CD14-positive monocyte (primary cell): ENCODE measurements around the gene MRPS30. TPM values are rescaled to one million over a fixed set of nuclear protein-coding genes. Genes with fewer than 3 reads are reported as not detected.
A peak's percentile ranks its signal among the peaks of the same experiment; 100 is the strongest.

Experiments used
- DNase-seq, 3 donors: peaks; one replicate each; pipeline ENCODE4 v3.0.0-alpha.2; 2011 to 2022
- H2AFZ ChIP-seq: 2 replicates; pipeline ENCODE4 v1.6.0; 2012; ENCODE audit warnings: mild to moderate bottlenecking, low read depth, low read length, inconsistent platforms; ENCODE audit not compliant: insufficient read depth, poor library complexity, severe bottlenecking
- H3K27ac ChIP-seq, 2 donors: 1 replicate in 1 of 2; 2 replicates in 1 of 2; pipeline ENCODE4 v1.5.1; 2012 to 2013; ENCODE audit warnings: low read length in 2 of 2, control low read depth in 1 of 2, inconsistent platforms in 1 of 2, low read depth in 1 of 2, mild to moderate bottlenecking in 1 of 2
- H3K27me3 ChIP-seq, 2 donors: one replicate each; pipeline versions ENCODE4 v1.6.0 to v1.6.1; 2011 to 2013; ENCODE audit warnings: low read length in 2 of 2; ENCODE audit not compliant: control insufficient read depth in 2 of 2, insufficient read depth in 2 of 2
- H3K36me3 ChIP-seq, 2 donors: replicated peaks in 1 of 2; 1 replicate in 1 of 2; 2 replicates in 1 of 2; pipeline versions ENCODE4 v1.5.1 to v1.6.1; 2012 to 2013; ENCODE audit warnings: low read length in 2 of 2, control low read depth in 1 of 2, inconsistent platforms in 1 of 2, mild to moderate bottlenecking in 1 of 2; ENCODE audit not compliant: insufficient read depth in 2 of 2, control insufficient read depth in 1 of 2
- H3K4me1 ChIP-seq, 2 donors: 1 replicate in 1 of 2; 2 replicates in 1 of 2; pipeline versions ENCODE4 v1.5.1 to v1.6.1; 2012 to 2013; ENCODE audit warnings: low read length in 2 of 2, control low read depth in 1 of 2, inconsistent platforms in 1 of 2, mild to moderate bottlenecking in 1 of 2, moderate library complexity in 1 of 2; ENCODE audit not compliant: insufficient read depth in 2 of 2, control insufficient read depth in 1 of 2
- H3K4me2 ChIP-seq: replicated peaks from 2 replicates; pipeline ENCODE3; 2012; ENCODE audit warnings: low read length, moderate library complexity, mild to moderate bottlenecking; ENCODE audit not compliant: poor library complexity, severe bottlenecking; ENCODE audit errors: extremely low read depth
- H3K4me3 ChIP-seq, 3 experiments: fragments of 200-600 bp in 1 of 3; sonication (generic) in 1 of 3; replicated peaks in 1 of 3; 1 replicate in 2 of 3; 2 replicates in 1 of 3; pipeline ENCODE4 v1.5.1; 2011 to 2013; ENCODE audit warnings: low read length in 3 of 3, mild to moderate bottlenecking in 3 of 3, control low read depth in 2 of 3, low read depth in 2 of 3, inconsistent platforms in 1 of 3, moderate library complexity in 1 of 3
- H3K79me2 ChIP-seq: 2 replicates; pipeline ENCODE4 v1.6.0; 2012; ENCODE audit warnings: mild to moderate bottlenecking, control low read depth, inconsistent platforms, low read length, moderate library complexity; ENCODE audit not compliant: insufficient read depth
- H3K9ac ChIP-seq: 2 replicates; pipeline ENCODE4 v1.6.0; 2017; ENCODE audit warnings: low read length, mild to moderate bottlenecking; ENCODE audit not compliant: insufficient read depth, poor library complexity, severe bottlenecking
- H3K9me3 ChIP-seq, 2 donors: replicated peaks in 1 of 2; 1 replicate in 1 of 2; 2 replicates in 1 of 2; pipeline versions ENCODE4 v1.5.1 to v1.6.1; 2012 to 2013; ENCODE audit warnings: low read length in 2 of 2, control low read depth in 1 of 2; ENCODE audit not compliant: control insufficient read depth in 1 of 2, insufficient read depth in 1 of 2
- H4K20me1 ChIP-seq: 2 replicates; pipeline ENCODE4 v1.6.0; 2012; ENCODE audit warnings: mild to moderate bottlenecking, low read length, control low read depth, moderate library complexity; ENCODE audit not compliant: insufficient read depth
- H3K27ac Mint-ChIP-seq, 7 donors: one replicate each; pipeline ENCODE4 v1.8.0; 2020; ENCODE audit warnings: mild to moderate bottlenecking in 7 of 7, mixed read lengths in 7 of 7, moderate library complexity in 6 of 7, inconsistent platforms in 2 of 7
- H3K27me3 Mint-ChIP-seq, 3 donors: one replicate each; pipeline ENCODE4 v1.8.0; 2021 to 2022; ENCODE audit warnings: low read depth in 3 of 3, mild to moderate bottlenecking in 3 of 3, mixed read lengths in 3 of 3, moderate library complexity in 3 of 3, inconsistent platforms in 1 of 3
- H3K36me3 Mint-ChIP-seq, 2 donors: one replicate each; pipeline ENCODE4 v1.8.0; 2020; ENCODE audit warnings: mixed read lengths in 2 of 2, inconsistent platforms in 1 of 2, mild to moderate bottlenecking in 1 of 2
- H3K4me1 Mint-ChIP-seq: one replicate; pipeline ENCODE4 v1.8.0; 2020; ENCODE audit warnings: mild to moderate bottlenecking, mixed read lengths
- H3K4me3 Mint-ChIP-seq, 2 donors: one replicate each; pipeline ENCODE4 v1.8.0; 2020; ENCODE audit warnings: mild to moderate bottlenecking in 2 of 2, mixed read lengths in 2 of 2, moderate library complexity in 1 of 2
- H3K9me3 Mint-ChIP-seq, 7 donors: one replicate each; pipeline ENCODE4 v1.8.0; 2020 to 2022; ENCODE audit warnings: mixed read lengths in 7 of 7, mild to moderate bottlenecking in 6 of 7, moderate library complexity in 6 of 7, inconsistent platforms in 2 of 7
- CTCF ChIP-seq: fragments of 200-600 bp; IDR thresholded peaks from one replicate; pipeline ENCODE4 v1.8.0; 2022; ENCODE audit warnings: antibody characterized with exemption, mild to moderate bottlenecking
- WGBS: methylation state at CpG from one replicate; pipeline ENCODE4 v1.1.5; 2013; ENCODE audit warnings: missing lambda C conversion rate; ENCODE audit not compliant: insufficient coverage; 5-methylcytosine and 5-hydroxymethylcytosine counted together
- intact Hi-C, 2 donors: fragments of 100-400 bp; cut with micrococcal nuclease; formaldehyde crosslinking; loops; one replicate each; pipeline versions ENCODE4 v1.15.0 to v1.15.1; 2023
- polyA plus RNA-seq, 3 donors: library from polyadenylated mRNA; depleted of rRNA in 1 of 3; unstranded in 2 of 3; stranded (reverse) in 1 of 3; fragments of 300-500 nt in 2 of 3; fragments of >200 nt in 1 of 3; fragmentation: Illumina TruSeq in 2 of 3; gene quantifications; 1 replicate in 2 of 3; 2 replicates in 1 of 3; pipeline ENCODE4 v1.2.3, GENCODE V29; 2012 to 2021

MRPS30 gene
- polyA plus RNA-seq, 3 donors, result 8.8 to 28.1 (median 24.7) TPM

DNA sequence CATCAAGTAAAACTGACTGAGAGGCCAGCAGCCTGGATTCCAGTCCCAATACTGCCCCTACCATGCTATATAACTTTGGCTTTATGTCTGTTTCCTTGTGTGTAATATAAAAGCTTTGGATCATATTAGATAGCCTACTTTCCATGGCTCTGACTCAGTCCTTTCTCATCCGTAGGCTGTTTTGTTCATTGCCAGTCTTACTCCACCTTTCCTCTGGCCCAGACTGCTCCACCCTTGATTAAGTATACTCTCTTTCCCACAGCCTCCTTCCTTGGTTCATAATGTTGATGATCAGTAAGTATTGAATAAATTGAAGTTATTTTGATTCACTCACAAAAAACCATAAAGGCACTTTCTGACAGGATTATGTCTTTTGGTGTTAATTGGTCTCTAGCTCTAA lies 1.5 kb upstream of the MRPS30 start:
- DNase-seq, result no peak
- Mint-ChIP-seq H3K4me3 (no peak overlapping the region), H3K9me3 (no peaks in the 10 kb centered on the region), H3K27me3 (peaks cover 0 to 3% (median 0%) of the 10 kb centered on the region in 3 donors), H3K27ac (no peak overlapping the region), H3K36me3 (peaks cover 12% of the 10 kb centered on the region in 2 donors), H3K4me1 (peaks cover 20% of the 10 kb centered on the region)
- no peak overlapping the region for H3K27ac ChIP-seq
- no peaks in the 10 kb centered on the region for H4K20me1 ChIP-seq
- H3K4me3 ChIP-seq, result no peak overlapping the region
- WGBS, result no CpG with 5 or more reads among the region's 1 CpG
- no peak overlapping the region for H3K9ac ChIP-seq
- no peak for TF ChIP-seq CTCF
- H3K36me3 ChIP-seq, result peaks cover 13 to 16% of the 10 kb centered on the region in 2 donors
- H3K27me3 ChIP-seq, result no peaks in the 10 kb centered on the region
- no peak overlapping the region for H3K4me2 ChIP-seq
- intact Hi-C loops, result no loop called here
- H3K4me1 ChIP-seq, result peaks cover 12 to 16% of the 10 kb centered on the region in 2 donors
- peak overlapping the region; percentile 18 for H2AFZ ChIP-seq
- peaks cover 24% of the 10 kb centered on the region for H3K79me2 ChIP-seq
- no peaks in the 10 kb centered on the region for H3K9me3 ChIP-seq

DNA sequence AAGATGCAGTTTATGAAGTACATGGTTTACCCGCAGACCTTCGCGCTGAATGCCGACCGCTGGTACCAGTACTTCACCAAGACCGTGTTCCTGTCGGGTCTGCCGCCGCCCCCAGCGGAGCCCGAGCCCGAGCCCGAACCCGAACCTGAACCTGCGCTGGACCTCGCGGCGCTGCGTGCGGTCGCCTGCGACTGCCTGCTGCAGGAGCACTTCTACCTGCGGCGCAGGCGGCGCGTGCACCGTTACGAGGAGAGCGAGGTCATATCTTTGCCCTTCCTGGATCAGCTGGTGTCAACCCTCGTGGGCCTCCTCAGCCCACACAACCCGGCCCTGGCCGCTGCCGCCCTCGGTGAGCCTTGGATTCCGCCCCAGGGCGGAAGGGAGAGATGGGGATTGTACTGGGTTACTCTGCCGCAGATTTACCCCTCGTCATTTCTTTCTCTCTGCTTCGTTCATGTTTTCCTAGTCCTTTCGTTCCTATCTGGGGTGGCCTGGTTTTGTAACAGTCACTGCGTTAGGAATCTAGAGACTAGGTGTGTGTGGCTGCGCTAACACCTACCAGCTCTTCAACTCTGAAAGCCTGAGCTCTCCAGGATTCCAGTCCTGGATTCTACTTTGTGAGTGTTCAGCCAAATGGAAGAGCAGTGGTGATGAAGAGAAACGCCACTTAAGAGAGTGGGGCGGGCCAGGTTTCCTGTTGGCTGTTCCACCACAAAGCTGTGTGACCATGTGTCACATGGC lies 638 bp downstream of the MRPS30 start:
- H4K20me1 ChIP-seq, result no peaks in the 10 kb centered on the region
- H3K36me3 ChIP-seq, result peaks cover 32 to 37% of the 10 kb centered on the region in 2 donors
- H2AFZ ChIP-seq, result peak overlapping the region; percentile 91
- H3K27ac ChIP-seq, result peak overlapping the region; percentile 77 to 84
- no peak for TF ChIP-seq CTCF
- H3K9me3 ChIP-seq, result no peaks in the 10 kb centered on the region
- H3K4me1 ChIP-seq, result peaks cover 12 to 16% of the 10 kb centered on the region in 2 donors
- H3K79me2 ChIP-seq, result peaks cover 24% of the 10 kb centered on the region
- no peaks in the 10 kb centered on the region for H3K9me3 Mint-ChIP-seq
- H3K36me3 Mint-ChIP-seq, result peaks cover 24 to 27% of the 10 kb centered on the region in 2 donors
- 0% methylated on average over 33 of the region's 45 CpGs for WGBS
- H3K4me3 Mint-ChIP-seq, result peak overlapping the region; percentile 90 to 94
- peak overlapping the region; percentile 84 to 94 (median 89) for H3K27ac Mint-ChIP-seq
- peak overlapping the region; percentile 89 for H3K4me2 ChIP-seq
- H3K4me3 ChIP-seq, result peak overlapping the region; percentile 70 to 98 (median 81)
- H3K9ac ChIP-seq, result peak overlapping the region; percentile 78
- H3K4me1 Mint-ChIP-seq, result peaks cover 20% of the 10 kb centered on the region
- H3K27me3 Mint-ChIP-seq, result peaks cover 0 to 3% (median 0%) of the 10 kb centered on the region in 3 donors
- intact Hi-C loops, result no loop called here
- H3K27me3 ChIP-seq, result no peaks in the 10 kb centered on the region
- peak; percentile 4 to 17 (median 12) for DNase-seq
